HepG2 (cell line): ENCODE data around the gene NOC2L. TPM values are rescaled to one million over a fixed set of nuclear protein-coding genes. Genes with fewer than 3 reads are reported as not detected.

Experiments used
- ATAC-seq: fragments of 200-7000 bp; cut with Tn5 transposase; 3 replicates; pipeline ENCODE4 v1.9.1; 2020; ENCODE audit warnings: mild to moderate bottlenecking, moderate library complexity
- BruUV-seq: library from RNA; stranded (reverse); fragments of 400-500 nt; replicated peaks from 2 replicates; lab custom pipeline; 2021; lab: Mats Ljungman, UMichigan
- CTCF ChIA-PET: fragments of 300-600 bp; formaldehyde crosslinking; extraction: SDS; loops from one replicate; lab custom pipeline; 2021; ENCODE audit warnings: low total read pairs, inconsistent platforms, low intra/inter-chr PET ratio; lab: Yijun Ruan, JAX
- POLR2A ChIA-PET: fragments of 350-600 bp; sonication (Branson Sonifier 250); formaldehyde crosslinking; loops from one replicate; lab custom pipeline; 2020; ENCODE audit warnings: antibody characterized with exemption, inconsistent platforms; lab: Yijun Ruan, JAX
- DNase-seq: peaks from one replicate; pipeline ENCODE4 v3.0.0-alpha.2; 2015; ENCODE audit warnings: low spot score
- FAIRE-seq: peaks from 3 replicates; lab custom pipeline; 2011; peaks lifted over from hg19 to GRCh38; lab: Jason Lieb, UNC
- H2AFZ ChIP-seq: one replicate; pipeline ENCODE4 v1.6.1; 2011; ENCODE audit warnings: low read length, inconsistent platforms
- H3K27ac ChIP-seq: fragments of 300-600 bp; 3 replicates; pipeline ENCODE4 v1.8.0; 2011; ENCODE audit warnings: mixed run types, mild to moderate bottlenecking, mixed read lengths, low read length, inconsistent platforms; ENCODE audit not compliant: insufficient read depth; ENCODE audit errors: extremely low read length
- H3K27me3 ChIP-seq, 2 experiments: fragments of 200-600 bp in 1 of 2; 2 replicates in 1 of 2; 3 replicates in 1 of 2; pipeline versions ENCODE4 v1.6.0 to v1.8.0; 2011; ENCODE audit warnings: low read length in 2 of 2, mild to moderate bottlenecking in 2 of 2, moderate library complexity in 2 of 2, inconsistent platforms in 1 of 2; ENCODE audit not compliant: insufficient read depth in 2 of 2, control insufficient read depth in 1 of 2
- H3K36me3 ChIP-seq, 2 experiments: fragments of 200-600 bp in 1 of 2; replicated peaks in 1 of 2; 2 replicates in 1 of 2; 3 replicates in 1 of 2; pipeline versions ENCODE4 v1.5.1 to v1.8.0; 2011; ENCODE audit warnings: low read length in 2 of 2, inconsistent platforms in 1 of 2; ENCODE audit not compliant: insufficient read depth in 2 of 2, control insufficient read depth in 1 of 2
- H3K4me1 ChIP-seq: 2 replicates; pipeline ENCODE4 v1.5.1; 2012; ENCODE audit warnings: low read length, inconsistent platforms; ENCODE audit not compliant: insufficient read depth
- H3K4me2 ChIP-seq: 2 replicates; pipeline ENCODE4 v1.6.0; 2011; ENCODE audit warnings: low read depth, low read length, inconsistent platforms
- H3K4me3 ChIP-seq, 3 experiments: fragments of 200-600 bp in 1 of 3; sonication (generic), shearing (Covaris generic) in 1 of 3; replicated peaks in 1 of 3; 2 replicates each; pipeline ENCODE4 v1.5.1; 2011 to 2016; ENCODE audit warnings: low read length in 3 of 3, inconsistent platforms in 2 of 3, low read depth in 2 of 3, mild to moderate bottlenecking in 2 of 3, control low read depth in 1 of 3, mixed read lengths in 1 of 3; ENCODE audit not compliant: insufficient read depth in 1 of 3
- H3K79me2 ChIP-seq: one replicate; pipeline ENCODE4 v1.6.1; 2011; ENCODE audit warnings: low read length, inconsistent platforms; ENCODE audit not compliant: insufficient read depth
- H3K9ac ChIP-seq: 2 replicates; pipeline ENCODE4 v1.6.0; 2011; ENCODE audit warnings: mild to moderate bottlenecking, low read depth, low read length, inconsistent platforms; ENCODE audit not compliant: insufficient read depth
- H3K9me3 ChIP-seq: 2 replicates; pipeline ENCODE4 v1.5.1; 2012; ENCODE audit warnings: mild to moderate bottlenecking, low read length
- H4K20me1 ChIP-seq: 2 replicates; pipeline ENCODE4 v1.6.0; 2011; ENCODE audit warnings: inconsistent platforms, mild to moderate bottlenecking, low read length, moderate library complexity; ENCODE audit not compliant: insufficient read depth
- ATF7-NPFF ChIP-seq: sonication (generic); formaldehyde crosslinking; IDR thresholded peaks from 2 replicates; pipeline ENCODE4 v1.8.1; 2023; ENCODE audit warnings: mild to moderate bottlenecking, low read depth, missing genetic modification reagents, moderate library complexity
- CREB1 ChIP-seq, 2 experiments: fragments of 450-650 bp in 1 of 2; IDR thresholded peaks; 2 replicates each; pipeline ENCODE4 v1.6.1; 2016 to 2017; ENCODE audit warnings: control low read depth in 1 of 2, mild to moderate bottlenecking in 1 of 2, missing compliant biosample characterization in 1 of 2, missing genetic modification characterization in 1 of 2
- LBX2 ChIP-seq: sonication (generic); formaldehyde crosslinking; IDR thresholded peaks from 2 replicates; pipeline ENCODE4 v1.5.0; 2020; ENCODE audit warnings: missing genetic modification reagents, mild to moderate bottlenecking, borderline replicate concordance
- TSC22D2 ChIP-seq: sonication (generic); formaldehyde crosslinking; IDR thresholded peaks from 2 replicates; pipeline ENCODE4 v1.5.1; 2020; ENCODE audit warnings: missing genetic modification reagents, mild to moderate bottlenecking, borderline replicate concordance
- ZBTB33 ChIP-seq: sonication (generic); formaldehyde crosslinking; IDR thresholded peaks from 2 replicates; pipeline ENCODE4 v1.4.0; 2020; ENCODE audit warnings: missing genetic modification reagents
- WGBS: methylation state at CpG from one replicate; pipeline ENCODE4 v1.1.6; 2017; ENCODE audit warnings: low lambda C conversion rate; 5-methylcytosine and 5-hydroxymethylcytosine counted together
- in situ Hi-C: cut with HindIII; loops from 2 replicates; pipeline ENCODE4 v1.10.0; 2017; ENCODE audit warnings: low pct_unique_long_range_greater_than_20kb; ENCODE audit not compliant: extremely low pct_ligation_motif_present
- intact Hi-C: fragments of 100-400 bp; cut with micrococcal nuclease; formaldehyde crosslinking; loops from one replicate; pipeline ENCODE4 v1.10.0; 2022; ENCODE audit not compliant: unreplicated experiment
- polyA plus RNA-seq, 8 experiments: library from polyadenylated mRNA; depleted of rRNA in 3 of 8; stranded (reverse) in 7 of 8; unstranded in 1 of 8; fragments of >200 nt; fragmentation: Illumina TruSeq in 4 of 8; extraction: Trizol in 4 of 8; gene quantifications; 2 replicates each; pipeline versions ENCODE4 v1.2.1 to v1.2.3, GENCODE V29; 2011 to 2016; ENCODE audit warnings: low read depth in 4 of 8, missing spikeins in 1 of 8, mixed read lengths in 1 of 8; ENCODE audit not compliant: insufficient read depth in 1 of 8
- total RNA-seq, 5 experiments: library from RNA; depleted of rRNA; stranded (reverse); fragments of >200 nt; fragmentation: Illumina TruSeq; extraction: Trizol; gene quantifications; 2 replicates each; pipeline ENCODE4 v1.2.3, GENCODE V29; 2016; ENCODE audit warnings: low read depth in 1 of 5
- TF ChIP-seq, protein P1 (sequence below): IDR thresholded peaks from 2 replicates; pipeline ENCODE4 v1.6.1; 2012; ENCODE audit warnings: low read length, improper control_type of control experiment

The NOC2L gene
- total and polyA plus RNA-seq, 2 of the 13 experiments (the other 11 are each of a cell fraction or from before 2014, with no cell fraction given), result 32.0 to 103 TPM

- CTCF ChIA-PET, result interaction anchor here (2.4 kb wide), 1 partner anchor 81 kb away, joined by 8 read pairs; no protein-coding TSS in a partner anchor
- POLR2A ChIA-PET, result interaction anchor here (0.8 to 1.3 kb wide), 3 partner anchors 16 to 142 kb away, joined by 3 read pairs; partner anchors contain the start of gene PLEKHN1
- Histone ChIP-seq H2AFZ (no peak overlapping the region), H3K27ac (no peak overlapping the region), H3K4me3 (peak overlapping the region in 1 of 3 experiments; percentile 70; a peak in 1 of 6 replicates), H3K9ac (no peak overlapping the region), H3K79me2 (no peaks in the 10 kb centered on the region), H3K36me3 (no peaks in the 10 kb centered on the region), H3K27me3 (peaks cover 22 to 60% of the 10 kb centered on the region in 2 experiments), H3K9me3 (no peaks in the 10 kb centered on the region), H3K4me2 (peak overlapping the region; percentile 74), H3K4me1 (peaks cover 45% of the 10 kb centered on the region), H4K20me1 (no peaks in the 10 kb centered on the region)
- no TSS peak for BruUV-seq
- ATAC-seq (no peak), DNase-seq (no peak), FAIRE-seq (no peak)
- WGBS, result 55% methylated on average over 14 of the region's 43 CpGs
- TF ChIP-seq ZBTB33 (CRISPR knock-in tag) (peak; percentile 19; the same call in 1 of the 2 replicates), TSC22D2 (CRISPR knock-in tag) (no peak), LBX2 (no peak), ATF7-NPFF (CRISPR knock-in tag) (no peak), CREB1 (IDR thresholded peaks at IDR 0.05) (no peak), CREB1 (CRISPR knock-in tag; IDR thresholded peaks at IDR 0.05) (no peak)
- TF ChIP-seq, protein P1, sequence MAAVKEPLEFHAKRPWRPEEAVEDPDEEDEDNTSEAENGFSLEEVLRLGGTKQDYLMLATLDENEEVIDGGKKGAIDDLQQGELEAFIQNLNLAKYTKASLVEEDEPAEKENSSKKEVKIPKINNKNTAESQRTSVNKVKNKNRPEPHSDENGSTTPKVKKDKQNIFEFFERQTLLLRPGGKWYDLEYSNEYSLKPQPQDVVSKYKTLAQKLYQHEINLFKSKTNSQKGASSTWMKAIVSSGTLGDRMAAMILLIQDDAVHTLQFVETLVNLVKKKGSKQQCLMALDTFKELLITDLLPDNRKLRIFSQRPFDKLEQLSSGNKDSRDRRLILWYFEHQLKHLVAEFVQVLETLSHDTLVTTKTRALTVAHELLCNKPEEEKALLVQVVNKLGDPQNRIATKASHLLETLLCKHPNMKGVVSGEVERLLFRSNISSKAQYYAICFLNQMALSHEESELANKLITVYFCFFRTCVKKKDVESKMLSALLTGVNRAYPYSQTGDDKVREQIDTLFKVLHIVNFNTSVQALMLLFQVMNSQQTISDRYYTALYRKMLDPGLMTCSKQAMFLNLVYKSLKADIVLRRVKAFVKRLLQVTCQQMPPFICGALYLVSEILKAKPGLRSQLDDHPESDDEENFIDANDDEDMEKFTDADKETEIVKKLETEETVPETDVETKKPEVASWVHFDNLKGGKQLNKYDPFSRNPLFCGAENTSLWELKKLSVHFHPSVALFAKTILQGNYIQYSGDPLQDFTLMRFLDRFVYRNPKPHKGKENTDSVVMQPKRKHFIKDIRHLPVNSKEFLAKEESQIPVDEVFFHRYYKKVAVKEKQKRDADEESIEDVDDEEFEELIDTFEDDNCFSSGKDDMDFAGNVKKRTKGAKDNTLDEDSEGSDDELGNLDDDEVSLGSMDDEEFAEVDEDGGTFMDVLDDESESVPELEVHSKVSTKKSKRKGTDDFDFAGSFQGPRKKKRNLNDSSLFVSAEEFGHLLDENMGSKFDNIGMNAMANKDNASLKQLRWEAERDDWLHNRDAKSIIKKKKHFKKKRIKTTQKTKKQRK, result no peak
- in situ Hi-C loops, result no loop called here
- intact Hi-C loops, result no loop called here
These were observed 23.8 kb upstream of the NOC2L start for GRCh38 chr1:982765-983436.
